Measurements from ENCODE around the gene ITPR3.

ITPR3 gene

GRCh38 chr6:33720998-33721397 is 99.9 kb downstream of the ITPR3 start:
- Histone ChIP-seq H3K9me3 (ENCODE audit: control insufficient read depth in 1 of 2, low read length in 2 of 2) (no peaks in the 10 kb centered on the region), H3K4me3 (ENCODE audit: low read depth in 1 of 2, low read length in 2 of 2) (no peak overlapping the region), H3K4me1 (ENCODE audit: control insufficient read depth in 1 of 2, insufficient read depth in 2 of 2, low read length in 2 of 2) (no peaks in the 10 kb centered on the region), H3K27ac (ENCODE audit: low read depth, low read length) (no peak overlapping the region), H3K9ac (ENCODE audit: low read depth in 1 of 2, low read length in 2 of 2) (no peak overlapping the region), H3K36me3 (ENCODE audit: control insufficient read depth in 1 of 2, insufficient read depth in 2 of 2, low read length in 2 of 2) (no peaks in the 10 kb centered on the region), H3K27me3 (ENCODE audit: control insufficient read depth in 1 of 2, insufficient read depth in 2 of 2, low read length in 2 of 2) (no peaks in the 10 kb centered on the region)

- Histone ChIP-seq H3K9me3 (ENCODE audit: control insufficient read depth in 1 of 2, low read length in 2 of 2) (no peaks in the 10 kb centered on the region), H3K9ac (ENCODE audit: low read depth in 1 of 2, low read length in 2 of 2) (no peak overlapping the region), H3K36me3 (ENCODE audit: control insufficient read depth in 1 of 2, insufficient read depth in 2 of 2, low read length in 2 of 2) (no peaks in the 10 kb centered on the region), H3K4me3 (ENCODE audit: low read depth in 1 of 2, low read length in 2 of 2) (no peak overlapping the region), H3K27me3 (ENCODE audit: control insufficient read depth in 1 of 2, insufficient read depth in 2 of 2, low read length in 2 of 2) (no peaks in the 10 kb centered on the region), H3K27ac (ENCODE audit: low read depth, low read length) (no peak overlapping the region), H3K4me1 (ENCODE audit: control insufficient read depth in 1 of 2, insufficient read depth in 2 of 2, low read length in 2 of 2) (no peaks in the 10 kb centered on the region)
These were observed 100.4 kb downstream of the ITPR3 start for GRCh38 chr6:33721508-33721907.

GRCh38 chr6:33722103-33722623 is 101.0 kb downstream of the ITPR3 start:
- no peaks in the 10 kb centered on the region for H3K9me3 ChIP-seq (ENCODE audit: control insufficient read depth in 1 of 2, low read length in 2 of 2)
- no peak overlapping the region for H3K27ac ChIP-seq (ENCODE audit: low read depth, low read length)
- no peaks in the 10 kb centered on the region for H3K36me3 ChIP-seq (ENCODE audit: control insufficient read depth in 1 of 2, insufficient read depth in 2 of 2, low read length in 2 of 2)
- no peak overlapping the region for H3K9ac ChIP-seq (ENCODE audit: low read depth in 1 of 2, low read length in 2 of 2)
- H3K4me3 ChIP-seq (ENCODE audit: low read depth in 1 of 2, low read length in 2 of 2) = no peak overlapping the region
- no peaks in the 10 kb centered on the region for H3K27me3 ChIP-seq (ENCODE audit: control insufficient read depth in 1 of 2, insufficient read depth in 2 of 2, low read length in 2 of 2)
- no peaks in the 10 kb centered on the region for H3K4me1 ChIP-seq (ENCODE audit: control insufficient read depth in 1 of 2, insufficient read depth in 2 of 2, low read length in 2 of 2)

- Histone ChIP-seq H3K4me3 (ENCODE audit: low read depth in 1 of 2, low read length in 2 of 2) (no peak overlapping the region), H3K36me3 (ENCODE audit: control insufficient read depth in 1 of 2, insufficient read depth in 2 of 2, low read length in 2 of 2) (no peaks in the 10 kb centered on the region), H3K4me1 (ENCODE audit: control insufficient read depth in 1 of 2, insufficient read depth in 2 of 2, low read length in 2 of 2) (no peaks in the 10 kb centered on the region), H3K9ac (ENCODE audit: low read depth in 1 of 2, low read length in 2 of 2) (no peak overlapping the region), H3K27me3 (ENCODE audit: control insufficient read depth in 1 of 2, insufficient read depth in 2 of 2, low read length in 2 of 2) (no peaks in the 10 kb centered on the region), H3K27ac (ENCODE audit: low read depth, low read length) (no peak overlapping the region), H3K9me3 (ENCODE audit: control insufficient read depth in 1 of 2, low read length in 2 of 2) (no peaks in the 10 kb centered on the region)
These were observed 102.4 kb downstream of the ITPR3 start for GRCh38 chr6:33723371-33724085.

GRCh38 chr6:33724102-33725023 is 103.2 kb downstream of the ITPR3 start:
- Histone ChIP-seq H3K36me3 (ENCODE audit: control insufficient read depth in 1 of 2, insufficient read depth in 2 of 2, low read length in 2 of 2) (no peaks in the 10 kb centered on the region), H3K9ac (ENCODE audit: low read depth in 1 of 2, low read length in 2 of 2) (no peak overlapping the region), H3K27me3 (ENCODE audit: control insufficient read depth in 1 of 2, insufficient read depth in 2 of 2, low read length in 2 of 2) (no peaks in the 10 kb centered on the region), H3K27ac (ENCODE audit: low read depth, low read length) (no peak overlapping the region), H3K4me1 (ENCODE audit: control insufficient read depth in 1 of 2, insufficient read depth in 2 of 2, low read length in 2 of 2) (no peaks in the 10 kb centered on the region), H3K4me3 (ENCODE audit: low read depth in 1 of 2, low read length in 2 of 2) (no peak overlapping the region), H3K9me3 (ENCODE audit: control insufficient read depth in 1 of 2, low read length in 2 of 2) (no peaks in the 10 kb centered on the region)

GRCh38 chr6:33725222-33725621 is 104.1 kb downstream of the ITPR3 start:
- Histone ChIP-seq H3K27me3 (ENCODE audit: control insufficient read depth in 1 of 2, insufficient read depth in 2 of 2, low read length in 2 of 2) (no peaks in the 10 kb centered on the region), H3K4me3 (ENCODE audit: low read depth in 1 of 2, low read length in 2 of 2) (no peak overlapping the region), H3K9me3 (ENCODE audit: control insufficient read depth in 1 of 2, low read length in 2 of 2) (no peaks in the 10 kb centered on the region), H3K36me3 (ENCODE audit: control insufficient read depth in 1 of 2, insufficient read depth in 2 of 2, low read length in 2 of 2) (no peaks in the 10 kb centered on the region), H3K4me1 (ENCODE audit: control insufficient read depth in 1 of 2, insufficient read depth in 2 of 2, low read length in 2 of 2) (no peaks in the 10 kb centered on the region), H3K9ac (ENCODE audit: low read depth in 1 of 2, low read length in 2 of 2) (no peak overlapping the region), H3K27ac (ENCODE audit: low read depth, low read length) (no peak overlapping the region)

GRCh38 chr6:33725891-33726673 is 105.0 kb downstream of the ITPR3 start:
- Histone ChIP-seq H3K4me3 (ENCODE audit: low read depth in 1 of 2, low read length in 2 of 2) (no peak overlapping the region), H3K27me3 (ENCODE audit: control insufficient read depth in 1 of 2, insufficient read depth in 2 of 2, low read length in 2 of 2) (no peaks in the 10 kb centered on the region), H3K4me1 (ENCODE audit: control insufficient read depth in 1 of 2, insufficient read depth in 2 of 2, low read length in 2 of 2) (no peaks in the 10 kb centered on the region), H3K27ac (ENCODE audit: low read depth, low read length) (no peak overlapping the region), H3K36me3 (ENCODE audit: control insufficient read depth in 1 of 2, insufficient read depth in 2 of 2, low read length in 2 of 2) (no peaks in the 10 kb centered on the region), H3K9me3 (ENCODE audit: control insufficient read depth in 1 of 2, low read length in 2 of 2) (no peaks in the 10 kb centered on the region), H3K9ac (ENCODE audit: low read depth in 1 of 2, low read length in 2 of 2) (no peak overlapping the region)

- no peaks in the 10 kb centered on the region for H3K36me3 ChIP-seq (ENCODE audit: control insufficient read depth in 1 of 2, insufficient read depth in 2 of 2, low read length in 2 of 2)
- no peaks in the 10 kb centered on the region for H3K4me1 ChIP-seq (ENCODE audit: control insufficient read depth in 1 of 2, insufficient read depth in 2 of 2, low read length in 2 of 2)
- H3K9me3 ChIP-seq (ENCODE audit: control insufficient read depth in 1 of 2, low read length in 2 of 2) = no peaks in the 10 kb centered on the region
- H3K27ac ChIP-seq (ENCODE audit: low read depth, low read length) = no peak overlapping the region
- H3K27me3 ChIP-seq (ENCODE audit: control insufficient read depth in 1 of 2, insufficient read depth in 2 of 2, low read length in 2 of 2) = no peaks in the 10 kb centered on the region
- no peak overlapping the region for H3K9ac ChIP-seq (ENCODE audit: low read depth in 1 of 2, low read length in 2 of 2)
- no peak overlapping the region for H3K4me3 ChIP-seq (ENCODE audit: low read depth in 1 of 2, low read length in 2 of 2)
These were observed 105.6 kb downstream of the ITPR3 start for GRCh38 chr6:33726696-33727095.

GRCh38 chr6:33727126-33727525 is 106.0 kb downstream of the ITPR3 start:
- Histone ChIP-seq H3K9ac (ENCODE audit: low read depth in 1 of 2, low read length in 2 of 2) (no peak overlapping the region), H3K36me3 (ENCODE audit: control insufficient read depth in 1 of 2, insufficient read depth in 2 of 2, low read length in 2 of 2) (no peaks in the 10 kb centered on the region), H3K4me1 (ENCODE audit: control insufficient read depth in 1 of 2, insufficient read depth in 2 of 2, low read length in 2 of 2) (no peaks in the 10 kb centered on the region)

More at GRCh38 chr6:33727126-33727525, 106.0 kb downstream of the ITPR3 start:
- H3K27me3 ChIP-seq (ENCODE audit: control insufficient read depth in 1 of 2, insufficient read depth in 2 of 2, low read length in 2 of 2) = no peaks in the 10 kb centered on the region
- no peaks in the 10 kb centered on the region for H3K9me3 ChIP-seq (ENCODE audit: control insufficient read depth in 1 of 2, low read length in 2 of 2)
- no peak overlapping the region for H3K27ac ChIP-seq (ENCODE audit: low read depth, low read length)
- H3K4me3 ChIP-seq (ENCODE audit: low read depth in 1 of 2, low read length in 2 of 2) = no peak overlapping the region
